ENCODE results near the gene EXD2. TPM values are rescaled to one million over a fixed set of nuclear protein-coding genes. Genes with fewer than 3 reads are reported as not detected.
A peak's percentile ranks its signal among the peaks of the same experiment; 100 is the strongest.

The EXD2 gene
- total and polyA plus RNA-seq, 2 of the 13 experiments (the other 11 are each of a cell fraction or from before 2014, with no cell fraction given) = 9.5 to 15.1 TPM

- TF ChIP-seq RFX5 (IDR thresholded peaks at IDR 0.05; ENCODE audit: low read depth, low read length) (no peak), FIP1L1 (IDR thresholded peaks at IDR 0.05; ENCODE audit: borderline replicate concordance, insufficient read depth, low read depth, low read length) (no peak), SALL2 (CRISPR knock-in tag; IDR thresholded peaks at IDR 0.05) (peak; percentile 94), NFE2L1 (CRISPR knock-in tag; IDR thresholded peaks at IDR 0.05; ENCODE audit: borderline replicate concordance) (no peak), REXO4 (CRISPR knock-in tag; IDR thresholded peaks at IDR 0.05; ENCODE audit: borderline replicate concordance) (no peak), NFATC3 (CRISPR knock-in tag; IDR thresholded peaks at IDR 0.05) (no peak), ZNF20 (CRISPR knock-in tag; IDR thresholded peaks at IDR 0.05) (peak; percentile 74; the same call in 1 of the 2 replicates), TRIM24 (CRISPR knock-in tag; IDR thresholded peaks at IDR 0.05) (no peak), ZNF441 (CRISPR knock-in tag; IDR thresholded peaks at IDR 0.05; ENCODE audit: borderline replicate concordance) (no peak), ZNF660 (CRISPR knock-in tag; IDR thresholded peaks at IDR 0.05; ENCODE audit: borderline replicate concordance, low read depth) (no peak), ZNF546 (CRISPR knock-in tag; conservative IDR thresholded peaks at IDR 0.05) (no peak), AFF4 (CRISPR knock-in tag; IDR thresholded peaks at IDR 0.05) (no peak), NFAT5 (CRISPR knock-in tag; IDR thresholded peaks at IDR 0.05) (no peak), ATF3 (CRISPR knock-in tag; IDR thresholded peaks at IDR 0.05) (no peak), HNRNPUL1 (IDR thresholded peaks at IDR 0.05; ENCODE audit: low read depth, low read length) (no peak), HNF4G (IDR thresholded peaks at IDR 0.05; ENCODE audit: borderline replicate concordance, low read depth, low read length) (no peak; the same call in 1 of the 2 replicates), HNF4G (CRISPR knock-in tag; IDR thresholded peaks at IDR 0.05; ENCODE audit: borderline replicate concordance, low read depth) (no peak), GATAD2A (CRISPR knock-in tag; IDR thresholded peaks at IDR 0.05) (peak; percentile 63), KLF11 (CRISPR knock-in tag; IDR thresholded peaks at IDR 0.05) (no peak)
Observed at GRCh38 chr14:69191340-69192111, at the start of gene EXD2 (continued).

All from HepG2 (cell line).